ENCODE results near the gene ST3GAL2. TPM values are rescaled to one million over a fixed set of nuclear protein-coding genes. Genes with fewer than 3 reads are reported as not detected.

Gene ST3GAL2
- total and polyA plus RNA-seq, 2 of the 4 experiments (the other 2 are of a cell fraction) = 17.4 to 17.7 TPM

- H2AFZ ChIP-seq (replicated peaks; ENCODE audit: low read length, poor library complexity) = no peak overlapping the region
- H3K56ac ChIP-seq (ENCODE audit: extremely low read depth, insufficient read depth, low read length) = no peak overlapping the region
- no peaks in the 10 kb centered on the region for H3K9me1 ChIP-seq (ENCODE audit: insufficient read depth, low read length)
- dilution Hi-C loops (cut with HindIII; ENCODE audit: low sequenced_read_pairs, unreplicated experiment) (no loop called here), intact Hi-C loops (cut with micrococcal nuclease) (no loop called here), in situ Hi-C loops (cut with MboI; ENCODE audit: low sequenced_read_pairs) (loop anchor here (5.0 kb wide), 1 partner anchor 274 kb away; the partner anchor contains the start of gene IL34)
- ChIA-PET POLR2A (ENCODE audit: unreplicated experiment) (no interaction called here), CTCF (interaction anchor here (0.6 kb wide), 1 partner anchor 155 kb away, joined by 3 read pairs; no protein-coding TSS in a partner anchor)
- H3K4me3 ChIP-seq (ENCODE audit: insufficient read depth, low read depth, low read length) = no peak overlapping the region
- no peak overlapping the region for H3K27ac ChIP-seq (ENCODE audit: insufficient read depth, low read length)
- no peak overlapping the region for H2BK5ac ChIP-seq (ENCODE audit: low read depth, low read length, poor library complexity, severe bottlenecking)
- H4K20me1 ChIP-seq (ENCODE audit: insufficient read depth, low read length) = no peaks in the 10 kb centered on the region
- DNase-seq (no peak), ATAC-seq (ENCODE audit: low read depth) (no peak)
- H3K36me3 ChIP-seq (ENCODE audit: control insufficient read depth, insufficient read depth, low read length) = peaks cover 42% of the 10 kb centered on the region
- H2BK120ac ChIP-seq (ENCODE audit: low read depth, low read length) = no peak overlapping the region
- H3K4me1 ChIP-seq (ENCODE audit: control insufficient read depth, insufficient read depth, low read length) = no peaks in the 10 kb centered on the region
- H2AK9ac ChIP-seq (replicated peaks; ENCODE audit: low read depth, low read length, poor library complexity) = no peak overlapping the region
- no peak overlapping the region for H3K4ac ChIP-seq (ENCODE audit: low read depth, low read length)
- no peak overlapping the region for H3K23ac ChIP-seq (ENCODE audit: low read depth, low read length)
- H3K14ac ChIP-seq (replicated peaks; ENCODE audit: low read depth, low read length) = no peak overlapping the region
- peaks cover 2 to 14% of the 10 kb centered on the region in 2 experiments; a peak in 2 of 4 replicates for H3K79me1 ChIP-seq (ENCODE audit: low read depth in 1 of 2, low read length in 2 of 2)
- no peak overlapping the region for H3K4me2 ChIP-seq (ENCODE audit: low read depth, low read length)
- H3K9me3 ChIP-seq (ENCODE audit: control insufficient read depth, insufficient read depth, low read length) = no peaks in the 10 kb centered on the region
- H4K91ac ChIP-seq (ENCODE audit: insufficient read depth, low read depth, low read length) = no peak overlapping the region
- 95% methylated on average over 4 of the region's 22 CpGs; no CpG with 5 or more reads in 1 of the 2 experiments for WGBS, 2 experiments (ENCODE audit: extremely low coverage in 2 of 2, insufficient read length in 1 of 2)
- no peak overlapping the region for H3K18ac ChIP-seq (ENCODE audit: low read depth, low read length)
- no peak overlapping the region for H4K8ac ChIP-seq (ENCODE audit: low read depth in 2 of 2, low read length in 2 of 2)
- no peak overlapping the region for H4K5ac ChIP-seq (ENCODE audit: low read depth, low read length)
- no peak overlapping the region for H2BK15ac ChIP-seq (ENCODE audit: low read depth, low read length)
- BruUV-seq (replicated peaks) = no TSS peak
- H2BK20ac ChIP-seq (ENCODE audit: low read depth, low read length) = no peak overlapping the region
- TF ChIP-seq CEBPB (IDR thresholded peaks at IDR 0.05; ENCODE audit: low read depth, low read length) (no peak), MAZ (IDR thresholded peaks at IDR 0.05; ENCODE audit: borderline replicate concordance, low read depth, low read length) (no peak), USF2 (IDR thresholded peaks at IDR 0.05; ENCODE audit: low read depth, low read length) (no peak), RAD21 (IDR thresholded peaks at IDR 0.05; ENCODE audit: low read length) (no peak), MAFK (IDR thresholded peaks at IDR 0.05; ENCODE audit: low read depth, low read length) (no peak), NFE2L2 (IDR thresholded peaks at IDR 0.05; ENCODE audit: low read depth, low read length) (no peak), RCOR1 (IDR thresholded peaks at IDR 0.05; ENCODE audit: insufficient replicate concordance, low read length) (no peak), MXI1 (IDR thresholded peaks at IDR 0.05; ENCODE audit: borderline replicate concordance, low read depth, low read length) (no peak)
- no peaks in the 10 kb centered on the region for H3K27me3 ChIP-seq (ENCODE audit: control insufficient read depth, insufficient read depth, low read length)
- H3K9ac ChIP-seq (ENCODE audit: low read depth, low read length) = no peak overlapping the region
- no peak overlapping the region for H2AK5ac ChIP-seq (ENCODE audit: low read depth, low read length)
Observed at GRCh38 chr16:70372921-70373728, 65.8 kb downstream of the ST3GAL2 start.

Measured in IMR-90 (cell line).